ENCODE measurements around the gene PASK.
"Not testable (repeated sequence)": the region's sequence is repeated elsewhere in the genome, so short reads cannot be mapped to it uniquely, and the experiment has no call there.

Gene PASK

GRCh38 chr2:241094924-241095420 is 54.3 kb downstream of the PASK start:
- no peak overlapping the region for H3K4me3 ChIP-seq (ENCODE audit: low read length)
- H3K9ac ChIP-seq (ENCODE audit: low read length) = no peak overlapping the region
- peaks cover 54% of the 10 kb centered on the region for H3K36me3 ChIP-seq (ENCODE audit: control insufficient read depth, low read depth, low read length)
- H3K27ac ChIP-seq (ENCODE audit: low read length) = no peak overlapping the region
- H3K4me1 ChIP-seq (ENCODE audit: control insufficient read depth, low read depth, low read length) = peaks cover 6% of the 10 kb centered on the region
- no peaks in the 10 kb centered on the region for H3K9me3 ChIP-seq (ENCODE audit: control insufficient read depth, low read depth, low read length)
- no peaks in the 10 kb centered on the region for H3K27me3 ChIP-seq (ENCODE audit: control insufficient read depth, insufficient read depth, low read length)

- H3K27ac ChIP-seq (ENCODE audit: low read length) = no peak overlapping the region
- no peaks in the 10 kb centered on the region for H3K9me3 ChIP-seq (ENCODE audit: control insufficient read depth, low read depth, low read length)
- no peaks in the 10 kb centered on the region for H3K27me3 ChIP-seq (ENCODE audit: control insufficient read depth, insufficient read depth, low read length)
- no peak overlapping the region for H3K9ac ChIP-seq (ENCODE audit: low read length)
- peaks cover 6% of the 10 kb centered on the region for H3K4me1 ChIP-seq (ENCODE audit: control insufficient read depth, low read depth, low read length)
- no peak overlapping the region for H3K4me3 ChIP-seq (ENCODE audit: low read length)
- H3K36me3 ChIP-seq (ENCODE audit: control insufficient read depth, low read depth, low read length) = peaks cover 50% of the 10 kb centered on the region
These were observed 55.1 kb downstream of the PASK start for GRCh38 chr2:241094172-241094571.

GRCh38 chr2:241093133-241093781 is 56.0 kb downstream of the PASK start:
- H3K9ac ChIP-seq (ENCODE audit: low read length); H3K4me3 ChIP-seq (ENCODE audit: low read length); H3K27me3 ChIP-seq (ENCODE audit: control insufficient read depth, insufficient read depth, low read length); H3K9me3 ChIP-seq (ENCODE audit: control insufficient read depth, low read depth, low read length); H3K4me1 ChIP-seq (ENCODE audit: control insufficient read depth, low read depth, low read length); H3K27ac ChIP-seq (ENCODE audit: low read length): not testable (repeated sequence)
- H3K36me3 ChIP-seq (ENCODE audit: control insufficient read depth, low read depth, low read length) = peaks cover 56% of the 10 kb centered on the region

- H3K36me3 ChIP-seq (ENCODE audit: control insufficient read depth, low read depth, low read length) = peaks cover 56% of the 10 kb centered on the region
These were observed 56.6 kb downstream of the PASK start for GRCh38 chr2:241092677-241093076.

DNA sequence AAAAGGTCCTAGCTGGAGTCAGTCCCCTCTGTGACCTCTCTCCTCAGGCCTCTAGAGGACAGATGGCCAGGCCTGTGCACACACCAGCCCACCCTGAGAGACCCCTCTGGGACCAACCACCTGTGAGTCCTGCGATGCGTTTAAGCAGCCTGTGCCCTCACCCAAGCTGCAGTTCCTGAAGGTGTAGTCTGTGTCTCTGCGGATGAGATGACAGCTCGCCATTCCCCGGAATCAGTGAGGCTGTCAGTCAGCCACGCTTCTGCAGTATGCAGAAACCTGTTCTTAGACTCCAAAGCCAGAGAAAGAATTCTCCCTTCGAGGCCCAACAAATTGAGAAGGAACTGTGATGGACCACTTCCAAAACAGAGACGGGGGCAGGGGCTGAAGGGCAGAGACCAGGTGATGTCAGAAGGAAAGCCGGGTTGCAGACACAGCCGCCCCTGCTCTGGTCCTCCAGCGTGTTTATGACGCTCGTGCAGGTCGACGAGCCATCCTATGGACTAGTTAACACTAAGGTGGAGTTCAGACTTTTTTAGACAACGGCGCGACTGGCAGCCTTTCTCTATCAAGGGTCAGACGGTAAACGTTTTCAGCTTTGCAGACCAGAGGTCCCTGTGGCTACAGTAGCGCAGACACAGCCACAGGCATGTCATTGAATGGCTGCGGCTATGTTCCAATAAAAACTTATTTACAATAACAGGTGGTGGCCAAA is 57.4 kb downstream of the PASK start:
- Histone ChIP-seq H3K27ac (ENCODE audit: low read length) (no peak overlapping the region), H3K36me3 (ENCODE audit: control insufficient read depth, low read depth, low read length) (peaks cover 48% of the 10 kb centered on the region)

More at GRCh38 chr2:241092677-241093076, 56.6 kb downstream of the PASK start:
- H3K9ac ChIP-seq (ENCODE audit: low read length) = no peak overlapping the region
- H3K9me3 ChIP-seq (ENCODE audit: control insufficient read depth, low read depth, low read length) = no peaks in the 10 kb centered on the region
- H3K27ac ChIP-seq (ENCODE audit: low read length) = no peak overlapping the region
- no peaks in the 10 kb centered on the region for H3K27me3 ChIP-seq (ENCODE audit: control insufficient read depth, insufficient read depth, low read length)
- no peak overlapping the region for H3K4me3 ChIP-seq (ENCODE audit: low read length)
- peaks cover 6% of the 10 kb centered on the region for H3K4me1 ChIP-seq (ENCODE audit: control insufficient read depth, low read depth, low read length)

GRCh38 chr2:241091201-241091600 is 58.1 kb downstream of the PASK start:
- H3K9ac ChIP-seq (ENCODE audit: low read length) = no peak overlapping the region
- peaks cover 45% of the 10 kb centered on the region for H3K36me3 ChIP-seq (ENCODE audit: control insufficient read depth, low read depth, low read length)
- H3K4me3 ChIP-seq (ENCODE audit: low read length) = no peak overlapping the region
- no peaks in the 10 kb centered on the region for H3K27me3 ChIP-seq (ENCODE audit: control insufficient read depth, insufficient read depth, low read length)
- H3K4me1 ChIP-seq (ENCODE audit: control insufficient read depth, low read depth, low read length) = peaks cover 6% of the 10 kb centered on the region
- H3K27ac ChIP-seq (ENCODE audit: low read length) = no peak overlapping the region
- no peaks in the 10 kb centered on the region for H3K9me3 ChIP-seq (ENCODE audit: control insufficient read depth, low read depth, low read length)

More for the DNA sequence above, 57.4 kb downstream of the PASK start:
- H3K4me3 ChIP-seq (ENCODE audit: low read length) = no peak overlapping the region
- no peak overlapping the region for H3K9ac ChIP-seq (ENCODE audit: low read length)
- peaks cover 6% of the 10 kb centered on the region for H3K4me1 ChIP-seq (ENCODE audit: control insufficient read depth, low read depth, low read length)
- H3K9me3 ChIP-seq (ENCODE audit: control insufficient read depth, low read depth, low read length) = no peaks in the 10 kb centered on the region
- H3K27me3 ChIP-seq (ENCODE audit: control insufficient read depth, insufficient read depth, low read length) = no peaks in the 10 kb centered on the region

- H3K36me3 ChIP-seq (ENCODE audit: control insufficient read depth, low read depth, low read length) = peaks cover 33% of the 10 kb centered on the region
- no peak overlapping the region for H3K9ac ChIP-seq (ENCODE audit: low read length)
These were observed 60.2 kb downstream of the PASK start for GRCh38 chr2:241088791-241089732.

DNA sequence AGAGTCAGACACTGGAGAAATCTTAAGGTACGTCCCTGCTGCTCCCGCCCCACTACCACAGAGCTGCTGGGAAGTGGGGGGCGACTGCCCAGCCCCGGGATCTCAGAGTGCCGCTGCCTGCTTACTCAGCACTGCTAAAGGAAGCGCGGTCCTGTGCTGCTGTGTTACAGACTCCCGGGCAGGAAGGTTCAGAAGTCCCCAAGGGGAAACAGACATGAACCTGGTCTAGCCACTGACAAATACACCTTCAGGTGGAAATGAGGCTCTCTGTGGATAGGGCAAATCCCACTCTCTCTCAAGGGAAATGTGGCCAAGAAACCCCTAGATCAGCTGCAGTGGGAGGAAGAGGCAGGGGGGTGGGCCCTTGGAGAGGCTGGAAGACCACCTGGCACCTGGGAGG is 60.9 kb downstream of the PASK start:
- Histone ChIP-seq H3K9ac (ENCODE audit: low read length) (no peak overlapping the region), H3K9me3 (ENCODE audit: control insufficient read depth, low read depth, low read length) (no peaks in the 10 kb centered on the region), H3K27ac (ENCODE audit: low read length) (no peak overlapping the region), H3K4me1 (ENCODE audit: control insufficient read depth, low read depth, low read length) (no peaks in the 10 kb centered on the region), H3K4me3 (ENCODE audit: low read length) (no peak overlapping the region), H3K36me3 (ENCODE audit: control insufficient read depth, low read depth, low read length) (peaks cover 30% of the 10 kb centered on the region), H3K27me3 (ENCODE audit: control insufficient read depth, insufficient read depth, low read length) (no peaks in the 10 kb centered on the region)

More at GRCh38 chr2:241088791-241089732, 60.2 kb downstream of the PASK start:
- Histone ChIP-seq H3K9me3 (ENCODE audit: control insufficient read depth, low read depth, low read length) (no peaks in the 10 kb centered on the region), H3K27ac (ENCODE audit: low read length) (no peak overlapping the region), H3K27me3 (ENCODE audit: control insufficient read depth, insufficient read depth, low read length) (no peaks in the 10 kb centered on the region), H3K4me1 (ENCODE audit: control insufficient read depth, low read depth, low read length) (peaks cover 2% of the 10 kb centered on the region), H3K4me3 (ENCODE audit: low read length) (no peak overlapping the region)

DNA sequence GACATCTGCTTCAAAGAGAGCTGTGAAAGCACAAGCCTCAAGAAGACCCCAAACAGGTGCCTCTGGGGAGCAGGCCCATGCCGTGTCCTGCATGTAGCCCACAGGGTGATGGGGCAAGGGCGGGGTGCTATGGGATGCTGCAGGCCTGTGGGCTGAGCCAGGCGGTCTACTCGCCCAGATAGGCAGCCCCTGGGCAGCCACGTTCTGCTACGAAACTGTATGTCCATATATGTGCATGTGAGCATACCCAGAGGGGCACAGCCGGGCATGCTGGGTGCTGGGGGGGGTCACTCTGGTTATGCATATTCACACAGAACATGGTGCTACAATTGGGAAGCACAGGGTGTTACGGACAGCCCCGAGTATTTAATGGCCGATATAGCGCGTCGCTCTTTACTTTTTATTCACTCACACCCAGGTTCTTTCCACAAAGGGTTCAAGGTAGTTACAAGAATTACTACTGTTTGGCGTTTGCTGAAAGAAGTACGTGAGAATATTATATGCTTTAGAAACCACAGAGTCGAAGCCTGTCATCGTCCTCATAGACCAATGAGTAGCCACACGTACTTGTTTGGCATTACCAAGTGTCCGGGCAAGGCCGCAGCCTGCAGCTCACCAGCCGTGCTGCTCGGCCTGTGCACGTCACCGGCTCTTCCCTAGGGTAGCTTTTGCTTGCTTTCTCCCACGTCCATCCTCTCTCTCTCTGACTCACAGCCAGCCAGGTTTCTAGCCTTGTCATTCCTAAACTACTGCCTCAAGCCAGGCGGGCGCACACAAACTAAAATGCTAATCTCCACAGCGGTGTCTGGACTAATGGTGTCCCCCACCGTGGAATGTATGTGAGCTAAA is 61.6 kb downstream of the PASK start:
- peaks cover 30% of the 10 kb centered on the region for H3K36me3 ChIP-seq (ENCODE audit: control insufficient read depth, low read depth, low read length)
- no peak overlapping the region for H3K4me3 ChIP-seq (ENCODE audit: low read length)
- H3K27me3 ChIP-seq (ENCODE audit: control insufficient read depth, insufficient read depth, low read length) = no peaks in the 10 kb centered on the region
- H3K9me3 ChIP-seq (ENCODE audit: control insufficient read depth, low read depth, low read length) = no peaks in the 10 kb centered on the region
- no peak overlapping the region for H3K9ac ChIP-seq (ENCODE audit: low read length)
- no peak overlapping the region for H3K27ac ChIP-seq (ENCODE audit: low read length)
- no peaks in the 10 kb centered on the region for H3K4me1 ChIP-seq (ENCODE audit: control insufficient read depth, low read depth, low read length)

DNA sequence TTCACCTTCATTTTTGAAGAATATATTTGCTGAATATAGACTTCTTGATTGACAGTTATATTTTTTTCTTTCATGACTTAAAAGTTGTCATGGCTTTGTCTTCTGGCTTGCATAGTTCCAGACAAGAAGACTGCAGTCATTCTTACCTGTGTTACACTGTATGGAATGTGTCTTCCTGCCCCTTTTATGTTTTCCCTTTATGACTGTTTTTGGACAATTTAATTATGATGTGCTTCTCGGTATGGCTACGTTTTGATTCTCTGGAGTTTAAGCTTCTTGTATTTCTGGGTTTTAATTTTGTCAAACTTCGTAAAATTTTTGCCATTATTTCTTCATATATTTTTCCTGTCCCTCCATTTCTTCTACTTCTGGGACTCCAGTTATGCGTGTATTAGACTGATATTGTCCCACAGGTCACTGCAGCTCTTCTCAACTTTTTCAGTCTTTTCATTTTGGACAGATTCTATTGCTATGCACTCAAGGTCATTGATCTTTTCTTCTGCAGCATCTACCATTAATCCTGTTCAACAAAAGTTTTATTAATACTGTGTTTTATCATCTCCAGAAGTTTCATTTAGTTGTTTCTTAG is 64.3 kb downstream of the PASK start:
- peaks cover 19% of the 10 kb centered on the region for H3K36me3 ChIP-seq (ENCODE audit: control insufficient read depth, low read depth, low read length)
- no peak overlapping the region for H3K27ac ChIP-seq (ENCODE audit: low read length)
- H3K4me1 ChIP-seq (ENCODE audit: control insufficient read depth, low read depth, low read length) = no peaks in the 10 kb centered on the region
- no peak overlapping the region for H3K4me3 ChIP-seq (ENCODE audit: low read length)
- H3K9me3 ChIP-seq (ENCODE audit: control insufficient read depth, low read depth, low read length) = no peaks in the 10 kb centered on the region
- no peak overlapping the region for H3K9ac ChIP-seq (ENCODE audit: low read length)
- H3K27me3 ChIP-seq (ENCODE audit: control insufficient read depth, insufficient read depth, low read length) = no peaks in the 10 kb centered on the region
